ENCODE data around the gene LAMC3.

The LAMC3 gene

GRCh38 chr9:131053896-131054295, 44.9 kb downstream of the LAMC3 start:
- H2BK120ac ChIP-seq (ENCODE audit: low read depth, low read length) = no peak overlapping the region
- no peaks in the 10 kb centered on the region for H3K36me3 ChIP-seq (ENCODE audit: control insufficient read depth, insufficient read depth, low read length)
- no peak overlapping the region for H2BK5ac ChIP-seq (ENCODE audit: low read length)
- no peak overlapping the region for H2BK15ac ChIP-seq (replicated peaks; ENCODE audit: low read depth)
- no peak for DNase-seq
- no peak overlapping the region for H3K23ac ChIP-seq (ENCODE audit: low read length)
- H3K4me3 ChIP-seq (ENCODE audit: low read length) = no peak overlapping the region
- no peaks in the 10 kb centered on the region for H3K79me1 ChIP-seq (ENCODE audit: low read length)
- H2AK5ac ChIP-seq (ENCODE audit: low read length) = no peak overlapping the region
- no CpG with 5 or more reads among the region's 3 CpGs for WGBS (ENCODE audit: extremely low coverage, insufficient coverage, low lambda C conversion rate)
- H3K18ac ChIP-seq (ENCODE audit: low read length) = no peak overlapping the region
- no peaks in the 10 kb centered on the region for H3K4me1 ChIP-seq (ENCODE audit: control insufficient read depth, low read depth, low read length)
- H4K5ac ChIP-seq (ENCODE audit: low read length) = no peak overlapping the region
- H3K27me3 ChIP-seq (ENCODE audit: insufficient read depth, low read length, poor library complexity) = no peaks in the 10 kb centered on the region
- no peak overlapping the region for H3K4ac ChIP-seq (ENCODE audit: low read depth, low read length)
- H3K9ac ChIP-seq (ENCODE audit: low read length) = no peak overlapping the region
- no peaks in the 10 kb centered on the region for H3K79me2 ChIP-seq (ENCODE audit: control insufficient read depth, insufficient read depth, low read length)
- H3K4me2 ChIP-seq (ENCODE audit: low read length) = no peak overlapping the region
- no peak overlapping the region for H3K27ac ChIP-seq (ENCODE audit: low read depth, low read length)
- H3K56ac ChIP-seq (ENCODE audit: low read length) = no peak overlapping the region
- no peak overlapping the region for H4K8ac ChIP-seq (ENCODE audit: low read depth, low read length)

- Histone ChIP-seq H4K5ac (ENCODE audit: low read length) (no peak overlapping the region), H3K27me3 (ENCODE audit: insufficient read depth, low read length, poor library complexity) (no peaks in the 10 kb centered on the region), H3K36me3 (ENCODE audit: control insufficient read depth, insufficient read depth, low read length) (peaks cover 2% of the 10 kb centered on the region), H2AK5ac (ENCODE audit: low read length) (no peak overlapping the region), H3K23ac (ENCODE audit: low read length) (no peak overlapping the region), H3K4me3 (ENCODE audit: low read length) (no peak overlapping the region), H2BK5ac (ENCODE audit: low read length) (no peak overlapping the region), H3K4me1 (ENCODE audit: control insufficient read depth, low read depth, low read length) (no peaks in the 10 kb centered on the region), H3K56ac (ENCODE audit: low read length) (no peak overlapping the region), H3K79me2 (ENCODE audit: control insufficient read depth, insufficient read depth, low read length) (no peaks in the 10 kb centered on the region), H2BK120ac (ENCODE audit: low read depth, low read length) (no peak overlapping the region), H3K4ac (ENCODE audit: low read depth, low read length) (no peak overlapping the region), H3K4me2 (ENCODE audit: low read length) (no peak overlapping the region), H3K79me1 (ENCODE audit: low read length) (no peaks in the 10 kb centered on the region), H3K27ac (ENCODE audit: low read depth, low read length) (no peak overlapping the region), H4K8ac (ENCODE audit: low read depth, low read length) (no peak overlapping the region), H3K18ac (ENCODE audit: low read length) (no peak overlapping the region), H2BK15ac (replicated peaks; ENCODE audit: low read depth) (no peak overlapping the region), H3K9ac (ENCODE audit: low read length) (no peak overlapping the region)
- WGBS (ENCODE audit: extremely low coverage, insufficient coverage, low lambda C conversion rate) = no CpG with 5 or more reads among the region's 14 CpGs
- DNase-seq = no peak
Measured at GRCh38 chr9:131056781-131057506, 48.0 kb downstream of the LAMC3 start.

GRCh38 chr9:131060900-131061630, 52.1 kb downstream of the LAMC3 start:
- Histone ChIP-seq H4K5ac (ENCODE audit: low read length) (no peak overlapping the region), H2AK5ac (ENCODE audit: low read length) (no peak overlapping the region), H3K4ac (ENCODE audit: low read depth, low read length) (no peak overlapping the region), H3K18ac (ENCODE audit: low read length) (no peak overlapping the region), H3K23ac (ENCODE audit: low read length) (no peak overlapping the region), H2BK120ac (ENCODE audit: low read depth, low read length) (no peak overlapping the region), H3K79me2 (ENCODE audit: control insufficient read depth, insufficient read depth, low read length) (no peaks in the 10 kb centered on the region), H3K4me1 (ENCODE audit: control insufficient read depth, low read depth, low read length) (no peaks in the 10 kb centered on the region), H3K27me3 (ENCODE audit: insufficient read depth, low read length, poor library complexity) (no peaks in the 10 kb centered on the region), H3K9ac (ENCODE audit: low read length) (no peak overlapping the region), H3K4me3 (ENCODE audit: low read length) (no peak overlapping the region), H3K27ac (ENCODE audit: low read depth, low read length) (no peak overlapping the region), H3K36me3 (ENCODE audit: control insufficient read depth, insufficient read depth, low read length) (peaks cover 4% of the 10 kb centered on the region), H3K79me1 (ENCODE audit: low read length) (no peaks in the 10 kb centered on the region), H2BK5ac (ENCODE audit: low read length) (no peak overlapping the region), H3K4me2 (ENCODE audit: low read length) (no peak overlapping the region), H2BK15ac (replicated peaks; ENCODE audit: low read depth) (no peak overlapping the region), H4K8ac (ENCODE audit: low read depth, low read length) (no peak overlapping the region), H3K56ac (ENCODE audit: low read length) (no peak overlapping the region)
- no CpG with 5 or more reads among the region's 21 CpGs for WGBS (ENCODE audit: extremely low coverage, insufficient coverage, low lambda C conversion rate)
- no peak for DNase-seq

DNA sequence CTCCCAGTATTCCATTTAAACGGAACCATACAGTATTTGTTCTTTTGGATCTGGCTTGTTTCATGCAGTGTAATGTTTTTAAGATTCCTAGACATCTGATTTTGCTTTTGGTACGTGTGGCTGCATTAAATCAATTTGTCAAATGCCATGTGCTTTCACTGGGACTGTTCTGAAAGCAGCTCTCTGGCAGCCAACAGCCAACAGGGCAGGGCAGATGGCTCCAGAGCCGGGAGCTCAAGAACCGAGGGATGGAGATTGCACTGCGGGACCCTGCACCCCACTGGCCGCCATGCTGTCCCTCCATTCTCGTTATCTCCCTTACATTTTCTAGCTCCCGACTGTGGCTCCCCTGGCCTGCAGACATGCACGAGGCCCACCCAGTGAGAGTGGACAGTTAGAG, 54.0 kb downstream of the LAMC3 start:
- Histone ChIP-seq H3K27me3 (ENCODE audit: insufficient read depth, low read length, poor library complexity) (no peaks in the 10 kb centered on the region), H3K79me2 (ENCODE audit: control insufficient read depth, insufficient read depth, low read length) (no peaks in the 10 kb centered on the region), H2AK5ac (ENCODE audit: low read length) (no peak overlapping the region), H2BK5ac (ENCODE audit: low read length) (no peak overlapping the region), H2BK15ac (replicated peaks; ENCODE audit: low read depth) (no peak overlapping the region), H3K36me3 (ENCODE audit: control insufficient read depth, insufficient read depth, low read length) (peaks cover 4% of the 10 kb centered on the region), H3K4me2 (ENCODE audit: low read length) (no peak overlapping the region), H4K8ac (ENCODE audit: low read depth, low read length) (no peak overlapping the region), H3K4me1 (ENCODE audit: control insufficient read depth, low read depth, low read length) (no peaks in the 10 kb centered on the region), H3K4ac (ENCODE audit: low read depth, low read length) (no peak overlapping the region), H3K79me1 (ENCODE audit: low read length) (no peaks in the 10 kb centered on the region), H3K18ac (ENCODE audit: low read length) (no peak overlapping the region), H3K4me3 (ENCODE audit: low read length) (no peak overlapping the region), H3K23ac (ENCODE audit: low read length) (no peak overlapping the region), H3K9ac (ENCODE audit: low read length) (no peak overlapping the region), H4K5ac (ENCODE audit: low read length) (no peak overlapping the region), H3K27ac (ENCODE audit: low read depth, low read length) (no peak overlapping the region), H2BK120ac (ENCODE audit: low read depth, low read length) (no peak overlapping the region), H3K56ac (ENCODE audit: low read length) (no peak overlapping the region)
- WGBS (ENCODE audit: extremely low coverage, insufficient coverage, low lambda C conversion rate) = no CpG with 5 or more reads among the region's 9 CpGs
- DNase-seq = no peak

DNA sequence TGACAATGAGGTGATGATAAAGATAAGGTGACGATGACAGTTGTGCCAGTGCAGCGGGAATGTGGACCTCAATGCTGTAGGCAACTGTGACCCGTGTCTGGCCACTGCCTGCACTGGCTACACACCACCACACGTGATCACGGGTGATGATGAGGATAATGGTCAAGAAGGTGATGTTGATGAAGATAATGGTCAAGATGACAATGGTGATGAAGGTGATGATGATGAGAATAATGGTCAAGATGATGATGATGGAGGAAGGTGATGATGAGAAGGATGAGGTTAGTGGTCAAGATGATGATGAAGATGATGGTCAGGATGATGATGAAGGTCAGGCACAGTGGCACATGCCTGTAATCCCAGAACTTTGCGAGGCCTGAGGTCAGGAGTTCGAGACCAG, 56.6 kb downstream of the LAMC3 start:
- Histone ChIP-seq H4K5ac (ENCODE audit: low read length) (no peak overlapping the region), H3K4me1 (ENCODE audit: control insufficient read depth, low read depth, low read length) (no peaks in the 10 kb centered on the region), H3K36me3 (ENCODE audit: control insufficient read depth, insufficient read depth, low read length) (peaks cover 4% of the 10 kb centered on the region), H3K23ac (ENCODE audit: low read length) (no peak overlapping the region), H3K56ac (ENCODE audit: low read length) (no peak overlapping the region), H3K4me3 (ENCODE audit: low read length) (no peak overlapping the region), H3K4me2 (ENCODE audit: low read length) (no peak overlapping the region), H3K27me3 (ENCODE audit: insufficient read depth, low read length, poor library complexity) (no peaks in the 10 kb centered on the region), H3K79me2 (ENCODE audit: control insufficient read depth, insufficient read depth, low read length) (no peaks in the 10 kb centered on the region), H2BK15ac (replicated peaks; ENCODE audit: low read depth) (no peak overlapping the region), H3K18ac (ENCODE audit: low read length) (no peak overlapping the region), H4K8ac (ENCODE audit: low read depth, low read length) (no peak overlapping the region), H3K27ac (ENCODE audit: low read depth, low read length) (no peak overlapping the region), H2BK5ac (ENCODE audit: low read length) (no peak overlapping the region), H3K4ac (ENCODE audit: low read depth, low read length) (no peak overlapping the region), H2AK5ac (ENCODE audit: low read length) (no peak overlapping the region), H2BK120ac (ENCODE audit: low read depth, low read length) (no peak overlapping the region), H3K79me1 (ENCODE audit: low read length) (no peaks in the 10 kb centered on the region), H3K9ac (ENCODE audit: low read length) (no peak overlapping the region)
- no CpG with 5 or more reads among the region's 7 CpGs for WGBS (ENCODE audit: extremely low coverage, insufficient coverage, low lambda C conversion rate)
- DNase-seq = no peak
